Activated CD4-positive, alpha-beta T cell treated with anti-CD3 and anti-CD28 coated beads, Interleukin-2, amount 50 U/mL, for 24 hours (primary cell): Measurements from ENCODE around the gene NBEAL1.
"Not testable (repeated sequence)": the region's sequence is repeated elsewhere in the genome, so short reads cannot be mapped to it uniquely, and the experiment has no call there.

Experiments
- DNase-seq, 2 donors: peaks; one replicate each; pipeline ENCODE4 v3.0.0-alpha.2; 2020; ENCODE audit warnings: low read depth in 1 of 2, low spot score in 1 of 2

NBEAL1 gene

DNA sequence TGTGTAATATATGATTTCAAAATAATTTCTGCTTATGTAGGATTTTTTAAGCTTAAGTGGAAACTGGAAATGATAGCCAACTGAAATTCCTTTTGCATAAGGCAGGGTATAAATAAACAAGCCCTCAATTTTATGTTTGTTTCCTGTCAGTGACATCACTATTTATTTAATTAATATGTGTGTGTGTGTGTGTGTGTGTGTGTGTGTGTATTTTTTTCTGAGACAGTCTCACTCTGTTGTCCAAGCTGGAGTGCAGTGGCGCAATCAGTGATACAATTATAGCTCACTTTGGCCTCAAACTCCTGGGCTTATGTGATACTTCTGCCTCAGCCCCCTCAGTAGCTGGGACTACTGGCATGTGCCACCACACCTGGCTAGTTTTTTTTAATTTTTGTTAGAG lies 194.9 kb downstream of the NBEAL1 start:
- no peak for DNase-seq

DNA sequence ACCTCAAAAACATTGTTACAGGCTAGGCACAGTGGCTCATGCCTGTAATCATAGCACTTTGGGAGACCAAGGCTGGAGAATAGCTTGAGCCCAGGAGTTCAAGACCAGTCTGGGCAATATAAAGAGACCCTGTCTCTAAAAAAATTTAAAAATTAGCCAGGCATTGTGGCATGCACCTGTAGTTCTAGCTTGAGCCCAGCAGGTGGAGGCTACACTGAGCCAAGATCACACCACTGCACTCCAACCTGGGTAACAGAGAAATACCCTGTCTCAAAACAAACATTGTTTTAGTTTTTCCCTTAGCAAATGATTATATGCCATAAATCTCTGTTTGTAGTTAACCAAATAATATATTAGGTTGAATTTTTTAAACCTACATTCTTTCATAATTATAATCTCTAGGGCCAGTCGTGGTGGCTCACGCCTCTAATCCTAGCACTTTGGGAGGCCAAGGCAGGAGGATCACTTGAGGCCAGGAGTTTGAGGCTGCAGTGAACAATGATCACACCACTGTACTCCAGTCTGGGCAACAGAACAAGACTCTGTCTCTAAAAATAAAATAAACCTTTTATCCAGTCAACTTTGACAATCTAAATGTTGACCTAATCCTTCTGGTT lies 210.9 kb downstream of the NBEAL1 start:
- DNase-seq = no peak

DNA sequence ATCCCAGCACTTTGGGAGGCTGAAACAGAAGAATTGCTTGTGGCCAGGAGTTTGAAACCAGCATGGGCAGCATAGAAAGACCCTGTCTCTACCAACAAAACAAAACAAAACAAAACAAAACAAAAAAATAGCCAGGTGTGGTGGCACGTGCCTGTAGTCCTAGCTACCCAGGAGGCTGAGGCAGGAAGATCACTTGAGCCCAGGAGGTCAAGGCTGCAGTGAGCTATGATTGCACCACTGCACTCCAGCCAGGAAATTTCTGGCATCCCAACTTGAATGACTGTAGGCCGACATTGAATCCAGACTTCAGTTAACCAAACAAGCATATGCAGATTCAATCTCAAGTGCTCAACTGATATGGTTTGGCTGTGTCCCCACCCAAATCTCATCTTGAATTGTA lies 215.0 kb downstream of the NBEAL1 start:
- not testable (repeated sequence) for DNase-seq

DNA sequence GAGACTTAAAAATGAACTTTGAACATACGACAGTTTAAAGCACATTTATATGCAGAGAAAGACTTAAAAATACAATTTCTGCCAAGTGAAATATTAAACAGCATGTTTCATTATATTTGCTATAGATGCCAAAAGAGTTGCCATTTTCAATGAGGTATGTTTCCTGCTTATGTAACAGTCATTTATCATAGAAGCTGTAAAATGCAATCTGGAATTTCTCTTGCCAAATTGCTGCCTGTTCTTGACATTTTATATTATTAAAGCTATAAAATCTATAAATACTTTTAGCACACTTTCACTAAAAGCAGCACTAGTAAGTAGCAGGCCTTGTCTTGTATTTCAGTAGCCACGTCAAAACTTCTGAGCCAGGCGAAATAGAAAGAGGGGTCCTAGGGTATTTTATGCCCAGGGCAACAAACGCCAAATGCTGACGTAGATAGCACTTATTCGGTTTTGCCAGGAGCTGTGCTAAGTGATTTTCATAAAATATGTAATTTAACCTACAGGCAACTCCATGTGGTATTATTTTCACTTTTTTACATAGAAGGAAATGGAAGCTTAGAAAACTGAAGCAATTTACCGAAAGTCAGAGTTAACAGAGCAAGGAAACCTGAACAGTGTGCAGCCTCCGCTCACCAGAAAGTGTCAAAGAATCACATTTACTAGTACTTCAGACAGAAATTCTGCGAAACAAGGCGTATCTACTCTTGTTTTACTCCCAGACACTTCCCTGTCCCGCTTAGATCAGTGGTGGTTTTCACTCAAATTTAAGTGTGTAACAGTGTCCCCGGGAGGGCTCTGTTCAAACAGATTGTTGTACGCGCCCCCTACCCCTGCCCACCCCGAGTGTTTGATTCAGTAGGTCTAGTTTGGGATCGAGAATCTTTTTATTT lies 222.9 kb downstream of the NBEAL1 start:
- no peak for DNase-seq

DNA sequence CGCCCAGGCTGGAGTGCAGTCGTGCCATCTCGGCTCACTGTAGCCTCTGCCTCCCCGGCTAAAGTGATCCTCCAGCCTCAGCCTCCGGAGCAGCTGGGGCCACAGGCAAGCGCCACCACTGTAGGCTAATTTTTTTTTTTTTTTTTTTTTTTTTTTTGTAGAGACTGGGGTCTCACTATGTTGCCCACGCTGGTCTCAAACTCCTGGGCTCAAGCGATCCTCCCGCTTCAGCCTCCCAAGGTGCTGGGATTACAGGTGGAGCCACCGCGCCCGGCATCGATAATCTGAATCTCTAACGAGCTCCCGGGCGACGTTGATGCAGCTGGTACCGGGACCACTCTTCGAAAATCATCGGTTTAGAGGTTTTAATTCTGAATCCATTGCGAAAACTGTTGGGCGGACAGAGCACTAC lies 223.6 kb downstream of the NBEAL1 start:
- no peak for DNase-seq

DNA sequence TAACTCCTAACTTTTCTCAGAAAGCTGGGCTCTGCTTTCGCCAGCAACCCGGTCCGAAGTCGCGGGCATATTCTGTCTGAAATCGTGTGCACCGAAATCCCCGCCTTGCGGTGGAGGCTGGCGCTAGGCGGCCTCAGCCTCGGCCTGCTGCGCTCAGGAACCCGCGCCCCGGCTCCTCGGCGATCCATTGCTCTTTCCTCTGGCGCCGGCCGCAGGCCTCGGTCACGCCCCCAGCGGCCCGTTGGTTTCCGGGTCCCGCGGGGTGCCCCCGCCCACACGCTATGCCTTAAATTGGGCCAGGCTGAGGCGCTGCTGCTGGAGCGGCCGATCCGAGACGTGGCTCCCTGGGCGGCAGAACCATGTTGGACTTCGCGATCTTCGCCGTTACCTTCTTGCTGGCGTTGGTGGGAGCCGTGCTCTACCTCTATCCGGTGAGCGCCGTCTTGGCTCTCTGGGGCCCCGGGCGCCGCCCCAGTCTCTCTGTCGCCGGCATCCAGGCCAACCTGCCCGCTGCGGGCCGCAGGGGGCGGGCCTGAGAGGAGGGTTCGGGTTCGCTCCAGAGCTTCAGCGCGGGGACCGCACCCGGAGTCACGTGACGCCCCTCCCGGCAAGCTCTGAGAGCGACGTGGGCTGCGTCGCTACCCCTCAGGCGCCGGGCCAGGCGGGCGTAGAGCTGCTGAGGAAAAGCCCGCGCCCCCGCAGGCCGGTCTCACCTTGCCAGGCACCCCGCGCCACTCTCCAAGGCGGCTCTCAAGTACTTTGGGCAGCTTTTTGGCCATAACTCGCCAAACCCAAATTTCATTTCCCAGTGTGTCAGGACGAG lies 224.2 kb downstream of the NBEAL1 start, which contains the start of gene CYP20A1:
TSS of gene CYP20A1 (plus strand) at position 315 of the 823 bp plus-strand sequence. CDS start at position 360, 45 bp downstream.
- peak; percentile 92 to 94 for DNase-seq

DNA sequence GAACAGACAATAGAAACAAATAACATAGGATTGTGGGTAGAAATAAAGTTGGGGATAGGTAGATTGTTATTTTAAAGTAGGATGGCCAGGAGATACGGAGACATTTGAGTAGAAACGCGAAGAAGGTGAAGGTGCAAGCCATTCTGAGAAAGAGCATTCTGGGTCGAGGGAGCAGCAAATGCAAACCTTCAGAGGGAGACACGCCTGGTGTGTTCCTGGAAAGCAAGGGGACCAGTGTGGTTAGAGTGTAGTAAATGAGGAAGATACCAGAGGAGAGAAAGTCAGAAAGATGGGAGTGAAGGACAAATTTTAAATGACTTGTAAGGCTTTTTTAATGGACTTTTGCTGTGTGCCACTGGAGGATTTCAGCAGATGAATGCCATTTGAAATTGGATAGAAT lies 225.8 kb downstream of the NBEAL1 start:
- DNase-seq = no peak

DNA sequence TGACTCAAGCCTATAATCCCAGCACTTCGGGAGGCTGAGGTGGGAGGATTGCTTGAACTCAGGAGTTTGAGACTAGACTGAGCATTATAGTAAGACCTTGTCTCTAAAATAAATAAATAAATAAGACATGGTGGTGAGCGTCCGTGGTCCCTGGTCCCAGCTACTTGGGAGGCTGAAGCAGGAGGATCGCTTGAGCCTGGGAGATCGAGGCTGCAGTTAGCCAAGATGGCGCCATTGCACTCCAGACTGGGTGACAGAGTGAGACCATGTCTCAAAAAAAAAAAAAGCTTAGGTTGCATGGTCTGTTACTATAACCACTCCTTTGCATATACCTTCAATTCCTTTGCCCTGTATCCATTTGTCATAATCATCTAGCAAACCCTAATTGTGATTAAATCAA lies 227.8 kb downstream of the NBEAL1 start:
- DNase-seq = no peak

DNA sequence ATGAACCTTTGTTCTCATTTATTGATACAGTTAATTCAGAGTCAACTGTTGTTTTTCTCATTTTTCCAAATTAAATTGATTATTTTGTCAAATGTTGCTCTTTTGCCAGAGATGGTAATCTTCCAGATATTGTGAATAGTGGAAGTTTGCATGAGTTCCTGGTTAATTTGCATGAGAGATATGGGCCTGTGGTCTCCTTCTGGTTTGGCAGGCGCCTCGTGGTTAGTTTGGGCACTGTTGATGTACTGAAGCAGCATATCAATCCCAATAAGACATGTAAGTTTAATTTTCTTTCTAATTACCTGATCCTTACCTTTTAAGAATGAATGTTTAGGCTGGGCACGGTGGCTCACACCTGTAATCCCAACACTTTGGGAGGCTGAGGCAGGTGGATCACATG lies 232.0 kb downstream of the NBEAL1 start:
- no peak for DNase-seq

DNA sequence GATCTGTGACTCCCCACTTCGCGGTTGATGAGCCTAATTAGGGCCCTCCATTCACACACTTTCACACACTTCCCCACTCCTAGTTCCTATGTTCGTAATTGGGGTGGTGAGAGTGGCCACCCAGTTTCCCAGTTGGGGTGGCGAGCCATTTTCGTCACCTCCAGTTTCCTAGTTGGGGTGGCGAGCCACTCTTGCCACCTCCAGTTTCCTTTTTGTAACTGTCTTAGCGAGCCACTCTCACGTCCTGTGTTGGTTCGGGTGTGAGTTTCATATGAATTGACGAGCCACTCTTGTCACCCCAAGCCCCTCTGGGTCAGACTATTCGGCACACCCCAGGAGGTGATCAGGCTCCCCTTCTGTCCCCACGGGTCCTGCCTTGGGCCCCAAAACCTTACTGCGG lies 238.1 kb downstream of the NBEAL1 start:
- DNase-seq = no peak

DNA sequence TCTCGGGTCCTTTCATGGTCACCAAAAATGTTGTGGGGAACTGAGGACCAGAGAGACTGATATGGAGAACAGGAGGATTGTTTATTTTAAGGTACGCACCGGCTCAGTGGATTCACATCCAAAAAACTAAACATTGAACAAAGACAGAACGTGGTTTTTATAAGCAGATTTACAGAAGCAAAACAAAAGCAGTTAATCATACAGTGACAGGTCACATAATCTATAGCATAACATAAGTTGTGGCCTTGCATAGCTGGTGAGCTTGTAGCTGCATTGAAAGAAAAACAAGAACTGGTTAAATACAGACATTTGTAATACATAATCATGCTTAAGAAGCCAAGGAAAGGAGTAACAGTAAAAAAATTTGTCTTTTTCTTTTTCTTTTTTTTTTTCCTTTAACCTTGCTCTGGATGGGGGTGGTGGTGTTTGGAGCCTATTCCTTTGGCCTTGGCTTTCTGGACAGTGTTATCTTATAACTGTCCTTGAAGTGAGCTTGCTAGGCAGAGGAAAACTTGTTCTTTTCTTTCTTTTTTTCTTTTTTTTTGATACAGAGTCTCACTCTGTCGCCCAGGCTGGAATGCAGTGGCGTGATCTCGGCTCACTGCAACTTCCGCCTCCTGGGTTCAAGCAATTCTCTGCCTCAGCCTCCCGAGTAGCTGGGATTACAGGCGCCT lies 238.9 kb downstream of the NBEAL1 start:
- DNase-seq = not testable (repeated sequence)

DNA sequence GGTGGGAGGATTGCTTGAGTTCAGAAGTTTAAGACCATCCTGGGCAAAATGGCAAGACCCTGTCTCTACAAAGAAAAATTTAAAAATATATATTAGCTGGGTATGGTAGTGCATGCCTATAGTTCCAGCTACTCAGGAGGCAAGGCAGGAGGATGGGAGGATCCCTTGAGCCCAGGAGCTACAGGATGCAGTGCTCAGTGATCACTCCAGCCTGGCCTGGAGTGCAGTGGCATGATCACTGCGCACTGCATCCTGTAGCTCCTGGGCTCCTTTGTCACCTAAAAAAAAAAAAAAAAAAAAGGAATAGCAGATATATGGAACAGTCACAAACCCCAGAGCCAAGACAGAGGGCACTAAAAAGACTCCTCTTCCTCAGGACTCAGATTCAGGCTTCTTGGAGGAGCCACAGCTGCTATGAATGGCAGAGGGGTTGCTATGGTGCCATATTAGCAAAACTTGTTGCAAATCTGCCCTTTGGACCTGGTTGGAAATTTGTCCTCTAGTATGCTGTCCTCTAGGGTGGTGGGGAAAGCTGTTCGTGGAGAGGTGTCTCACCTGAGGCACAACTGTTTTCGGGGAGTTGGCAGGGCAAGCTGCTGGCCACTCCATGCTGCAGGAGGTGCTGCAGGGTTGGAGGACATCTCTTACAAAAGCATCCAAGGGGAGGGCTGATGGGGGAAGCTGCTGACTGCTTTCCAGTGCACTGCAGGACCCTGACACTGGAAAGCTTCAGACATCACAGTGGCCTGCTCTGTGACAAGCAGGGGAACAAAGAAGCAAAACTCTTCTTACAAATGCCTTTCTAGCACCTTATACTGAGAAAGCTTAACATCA lies 246.9 kb downstream of the NBEAL1 start:
- no peak for DNase-seq
